Coronary artery (tissue), 2 donors: ENCODE data around the gene TMEM107.
A peak's percentile ranks its signal among the peaks of the same experiment; 100 is the strongest.

Source experiments
- DNase-seq: peaks from one replicate; pipeline ENCODE4 v3.0.0-alpha.2; 2017; ENCODE audit warnings: low spot score
- H3K27ac ChIP-seq, 2 donors: fragments of 200-600 bp; sonication (generic); one replicate each; pipeline ENCODE4 v1.5.1; 2016 to 2019
- H3K4me3 ChIP-seq: fragments of 200-600 bp; sonication (generic); 2 replicates; pipeline ENCODE4 v1.5.1; 2016; ENCODE audit warnings: mild to moderate bottlenecking, moderate library complexity
- CTCF ChIP-seq: fragments of 200-600 bp; sonication (generic); IDR thresholded peaks from one replicate; pipeline ENCODE4 v1.5.1; 2019; ENCODE audit warnings: antibody characterized with exemption

Gene TMEM107

GRCh38 chr17:8141045-8141444 is 35.1 kb downstream of the TMEM107 start:
- peak overlapping the region; percentile 89 to 93 for H3K27ac ChIP-seq
- DNase-seq = no peak

GRCh38 chr17:8140065-8141029 is 35.8 kb downstream of the TMEM107 start:
- peak; percentile 81 for DNase-seq

More at GRCh38 chr17:8141045-8141444, 35.1 kb downstream of the TMEM107 start:
- no peak overlapping the region for H3K4me3 ChIP-seq
- no peak for TF ChIP-seq CTCF

GRCh38 chr17:8138672-8139371 is 37.4 kb downstream of the TMEM107 start:
- DNase-seq = peak; percentile 96
- peak overlapping the region; percentile 89 to 93 for H3K27ac ChIP-seq
- H3K4me3 ChIP-seq = peak overlapping the region; percentile 56
- TF ChIP-seq CTCF = peak; percentile 93

More at GRCh38 chr17:8140065-8141029, 35.8 kb downstream of the TMEM107 start:
- TF ChIP-seq CTCF = no peak
- no peak overlapping the region for H3K4me3 ChIP-seq
- H3K27ac ChIP-seq = peak overlapping the region; percentile 89 to 93

- peak overlapping the region; percentile 89 to 93 for H3K27ac ChIP-seq
- TF ChIP-seq CTCF = no peak
- DNase-seq = no peak
- H3K4me3 ChIP-seq = peak overlapping the region; percentile 56
Measured at GRCh38 chr17:8138374-8138671, 37.9 kb downstream of the TMEM107 start.

GRCh38 chr17:8137645-8138373 is 38.4 kb downstream of the TMEM107 start:
- no peak for TF ChIP-seq CTCF
- H3K27ac ChIP-seq = peak overlapping the region; percentile 89 to 93
- peak overlapping the region; percentile 56 for H3K4me3 ChIP-seq
- no peak for DNase-seq

GRCh38 chr17:8133941-8134340 is 42.2 kb downstream of the TMEM107 start:
- no peak for DNase-seq
- Histone ChIP-seq H3K4me3 (no peak overlapping the region), H3K27ac (no peak overlapping the region)
- TF ChIP-seq CTCF = no peak
